Lower leg skin (tissue), 4 donors: Measurements from ENCODE around the gene KCNA10. TPM values are rescaled to one million over a fixed set of nuclear protein-coding genes. Genes with fewer than 3 reads are reported as not detected.

Experiments
- DNase-seq, 2 donors: peaks; one replicate each; pipeline ENCODE4 v3.0.0-alpha.2; 2019; ENCODE audit warnings: low spot score in 2 of 2
- H3K4me3 ChIP-seq: fragments of 200-600 bp; sonication (generic); 2 replicates; pipeline ENCODE4 v1.5.1; 2017; ENCODE audit warnings: mild to moderate bottlenecking, low read depth; ENCODE audit not compliant: poor library complexity, severe bottlenecking
- POLR2A ChIP-seq, 2 donors: fragments of 450-650 bp; IDR thresholded peaks; one replicate each; pipeline ENCODE4 v1.6.1; 2016 to 2017; ENCODE audit warnings: antibody characterized with exemption in 2 of 2, mild to moderate bottlenecking in 1 of 2, moderate library complexity in 1 of 2
- WGBS, 2 donors: methylation state at CpG; one replicate each; pipeline ENCODE4 v1.1.5; 2018; 5-methylcytosine and 5-hydroxymethylcytosine counted together
- intact Hi-C: fragments of 100-400 bp; cut with DNase I; formaldehyde crosslinking; loops from one replicate; pipeline ENCODE4 v1.15.0; 2023; ENCODE audit warnings: low total_unique reads
- total RNA-seq, 4 donors: library from RNA; depleted of rRNA; stranded (reverse); fragments of >200 nt; gene quantifications; one replicate each; pipeline ENCODE4 v1.1.0, GENCODE V29; 2016
- TF ChIP-seq, protein P1 (sequence below), 3 donors: fragments of 450-650 bp; IDR thresholded peaks; one replicate each; pipeline ENCODE4 v1.5.1; 2016; ENCODE audit warnings: antibody characterized with exemption in 3 of 3, mild to moderate bottlenecking in 3 of 3, moderate library complexity in 2 of 3

KCNA10 gene
- total RNA-seq, 4 donors from 2014 or later, result not detected

- WGBS, 2 donors, result 46 to 69% methylated on average over 4 of the region's 4 CpGs
- no peak overlapping the region for H3K4me3 ChIP-seq
- TF ChIP-seq, protein P1, sequence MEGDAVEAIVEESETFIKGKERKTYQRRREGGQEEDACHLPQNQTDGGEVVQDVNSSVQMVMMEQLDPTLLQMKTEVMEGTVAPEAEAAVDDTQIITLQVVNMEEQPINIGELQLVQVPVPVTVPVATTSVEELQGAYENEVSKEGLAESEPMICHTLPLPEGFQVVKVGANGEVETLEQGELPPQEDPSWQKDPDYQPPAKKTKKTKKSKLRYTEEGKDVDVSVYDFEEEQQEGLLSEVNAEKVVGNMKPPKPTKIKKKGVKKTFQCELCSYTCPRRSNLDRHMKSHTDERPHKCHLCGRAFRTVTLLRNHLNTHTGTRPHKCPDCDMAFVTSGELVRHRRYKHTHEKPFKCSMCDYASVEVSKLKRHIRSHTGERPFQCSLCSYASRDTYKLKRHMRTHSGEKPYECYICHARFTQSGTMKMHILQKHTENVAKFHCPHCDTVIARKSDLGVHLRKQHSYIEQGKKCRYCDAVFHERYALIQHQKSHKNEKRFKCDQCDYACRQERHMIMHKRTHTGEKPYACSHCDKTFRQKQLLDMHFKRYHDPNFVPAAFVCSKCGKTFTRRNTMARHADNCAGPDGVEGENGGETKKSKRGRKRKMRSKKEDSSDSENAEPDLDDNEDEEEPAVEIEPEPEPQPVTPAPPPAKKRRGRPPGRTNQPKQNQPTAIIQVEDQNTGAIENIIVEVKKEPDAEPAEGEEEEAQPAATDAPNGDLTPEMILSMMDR (IDR thresholded peaks at IDR 0.05), result no peak
- no peak for TF ChIP-seq POLR2A (IDR thresholded peaks at IDR 0.05)
- DNase-seq, result no peak
- intact Hi-C loops, result no loop called here
Observed at GRCh38 chr1:110523011-110523410, 4.0 kb upstream of the KCNA10 start.

DNA sequence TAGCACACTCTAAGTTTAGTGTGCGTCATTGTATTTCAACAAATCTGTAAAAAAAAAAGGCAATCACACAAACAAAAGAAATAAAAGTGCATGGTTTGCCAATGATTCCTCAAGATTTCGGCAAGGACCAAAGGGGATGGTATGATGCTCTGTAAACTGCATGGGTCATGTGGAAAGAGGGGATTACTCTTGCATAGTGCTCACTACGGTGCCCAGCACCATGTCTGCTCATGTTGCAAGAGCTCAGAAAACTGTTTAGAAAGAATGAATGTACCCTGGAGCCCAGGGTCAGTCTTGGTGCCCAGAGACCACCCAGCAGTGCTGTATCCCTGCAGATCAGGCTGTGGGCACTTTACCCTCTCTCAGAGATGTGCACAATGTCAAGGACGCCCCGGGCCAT, 3.6 kb upstream of the KCNA10 start:
- no peak for DNase-seq
- WGBS, 2 donors, result 69 to 74% methylated on average over 5 of the region's 5 CpGs
- no peak for TF ChIP-seq POLR2A (IDR thresholded peaks at IDR 0.05)
- TF ChIP-seq, protein P1 (IDR thresholded peaks at IDR 0.05), result no peak
- intact Hi-C loops, result no loop called here
- H3K4me3 ChIP-seq, result no peak overlapping the region

- WGBS, 2 donors, result 73 to 77% methylated on average over 3 of the region's 3 CpGs
- intact Hi-C loops, result no loop called here
- DNase-seq, result no peak
- TF ChIP-seq, protein P1 (IDR thresholded peaks at IDR 0.05), result no peak
- TF ChIP-seq POLR2A (IDR thresholded peaks at IDR 0.05), result no peak
- H3K4me3 ChIP-seq, result no peak overlapping the region
Observed at GRCh38 chr1:110520827-110521226, 1.9 kb upstream of the KCNA10 start.

DNA sequence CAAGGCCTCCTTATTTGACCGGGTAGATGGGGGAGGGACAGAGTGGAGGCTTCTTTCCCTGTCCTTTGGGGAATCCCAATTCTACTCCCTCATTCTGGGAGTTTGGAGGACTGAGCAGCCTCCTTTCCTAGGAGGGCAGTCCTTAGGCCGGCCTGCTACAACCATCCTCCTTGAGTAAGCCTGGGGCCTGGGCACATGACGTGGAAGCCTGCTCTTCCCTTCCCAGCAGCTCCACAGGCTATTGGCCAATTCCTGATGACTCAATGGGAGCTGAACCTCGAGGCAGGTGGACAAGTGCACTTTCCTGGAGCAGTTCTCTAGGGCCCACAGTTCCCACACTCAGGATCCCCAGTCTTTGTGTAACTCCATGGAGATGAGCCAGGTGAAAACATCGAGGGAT, 3.1 kb downstream of the KCNA10 start:
- WGBS, 2 donors, result 66 to 79% methylated on average over 5 of the region's 5 CpGs
- DNase-seq, result no peak
- intact Hi-C loops, result no loop called here
- H3K4me3 ChIP-seq, result no peak overlapping the region
- TF ChIP-seq POLR2A (IDR thresholded peaks at IDR 0.05), result no peak
- TF ChIP-seq, protein P1 (IDR thresholded peaks at IDR 0.05), result no peak

DNA sequence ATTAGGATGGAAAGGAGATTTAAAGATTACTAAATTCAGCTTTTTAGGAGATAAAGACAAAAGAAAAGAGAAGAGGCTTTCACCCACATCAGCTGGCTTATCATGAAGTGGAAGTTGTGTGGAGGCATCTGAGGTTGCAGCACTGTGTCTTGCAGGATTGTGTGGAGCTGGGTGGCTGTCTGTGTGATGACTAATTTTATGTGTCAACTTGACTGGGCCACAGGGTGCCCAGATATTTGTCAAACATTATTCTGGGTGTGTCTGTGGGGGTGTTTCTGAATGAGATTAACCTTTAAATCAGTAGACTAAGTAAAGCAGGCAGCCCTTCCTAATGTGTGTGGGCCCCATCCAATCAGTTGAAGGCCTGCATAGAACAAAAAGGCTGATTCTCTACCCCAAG, 3.9 kb downstream of the KCNA10 start:
- no peak overlapping the region for H3K4me3 ChIP-seq
- intact Hi-C loops, result no loop called here
- TF ChIP-seq POLR2A (IDR thresholded peaks at IDR 0.05), result no peak
- TF ChIP-seq, protein P1 (IDR thresholded peaks at IDR 0.05), result no peak
- DNase-seq, result no peak

DNA sequence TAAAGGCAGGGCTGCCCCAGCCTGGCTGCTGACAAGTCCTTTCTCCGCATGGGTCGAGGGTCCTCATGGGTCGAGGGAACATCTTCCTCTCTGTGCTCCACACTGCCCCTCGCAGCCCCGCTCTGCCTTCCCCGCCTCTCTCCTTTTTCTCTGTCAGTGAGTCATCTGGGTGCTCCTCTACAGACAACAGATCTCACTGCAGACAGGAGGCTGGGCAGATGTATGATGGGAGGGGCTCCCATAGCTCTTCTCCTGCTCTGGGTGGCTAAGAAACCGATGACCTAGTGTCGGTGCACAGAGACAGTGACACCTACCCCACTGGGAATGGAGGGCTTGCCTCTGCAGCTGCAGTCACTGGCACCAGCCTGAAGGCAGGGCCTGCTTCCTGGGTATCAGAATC, 5.5 kb downstream of the KCNA10 start:
- intact Hi-C loops, result no loop called here
- TF ChIP-seq, protein P1 (IDR thresholded peaks at IDR 0.05), result no peak
- TF ChIP-seq POLR2A (IDR thresholded peaks at IDR 0.05), result no peak
- H3K4me3 ChIP-seq, result no peak overlapping the region
- no peak for DNase-seq
- 72 to 73% methylated on average over 8 of the region's 8 CpGs for WGBS, 2 donors
